Type B pancreatic cell (in vitro differentiated cells): ENCODE data around the gene TMEM9B. TPM values are rescaled to one million over a fixed set of nuclear protein-coding genes. Genes with fewer than 3 reads are reported as not detected.

Source experiments
- DNase-seq: peaks from one replicate; pipeline ENCODE4 v3.0.0; 2021; ENCODE audit warnings: mixed read lengths; ENCODE audit not compliant: unreplicated experiment; ENCODE audit errors: extremely low spot score
- H3K27ac Mint-ChIP-seq: 2 replicates; pipeline ENCODE4 v1.8.0; 2021; ENCODE audit warnings: mild to moderate bottlenecking, mixed read lengths
- H3K27me3 Mint-ChIP-seq: 2 replicates; pipeline ENCODE4 v1.8.0; 2021; ENCODE audit warnings: mixed read lengths
- H3K36me3 Mint-ChIP-seq: 2 replicates; pipeline ENCODE4 v1.8.0; 2021; ENCODE audit warnings: mixed read lengths
- H3K4me1 Mint-ChIP-seq: one replicate; pipeline ENCODE4 v1.8.0; 2021; ENCODE audit warnings: mixed read lengths; ENCODE audit not compliant: unreplicated experiment
- H3K4me3 Mint-ChIP-seq: 2 replicates; pipeline ENCODE4 v1.8.0; 2021; ENCODE audit warnings: mild to moderate bottlenecking, mixed read lengths
- H3K9me3 Mint-ChIP-seq: 2 replicates; pipeline ENCODE4 v1.8.0; 2021; ENCODE audit warnings: mixed read lengths
- total RNA-seq: library from RNA; stranded (reverse); gene quantifications from 2 replicates; pipeline ENCODE4 v1.2.1, GENCODE V29; 2021; ENCODE audit warnings: low replicate concordance
- TF ChIP-seq, protein P1 (sequence below): fragments of 200-600 bp; sonication (generic); conservative IDR thresholded peaks from 2 replicates; pipeline ENCODE4 v1.5.0; 2021; ENCODE audit warnings: antibody characterized with exemption, mild to moderate bottlenecking

TMEM9B gene
- total RNA-seq, 1 donor from 2014 or later: 26.1 TPM

DNA sequence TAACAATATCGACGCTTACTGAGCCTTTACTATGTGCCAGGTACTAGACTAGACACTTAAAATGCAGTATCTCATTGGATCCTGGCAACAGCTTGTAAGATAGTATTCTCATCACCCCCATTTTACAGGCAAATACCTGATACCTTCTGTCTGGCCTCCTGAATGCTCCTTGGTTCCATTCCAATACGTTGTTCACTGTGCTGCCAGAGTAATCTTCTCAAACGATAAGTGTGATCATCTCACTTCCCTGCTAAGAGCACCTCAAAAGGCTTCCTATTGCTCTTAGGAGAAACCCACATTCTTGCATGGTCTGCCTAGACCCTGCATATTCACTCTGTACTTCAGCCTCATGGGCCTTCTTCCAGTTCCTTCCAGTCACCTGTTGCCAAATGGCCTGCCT is 40.8 kb upstream of the TMEM9B start:
- no peak for DNase-seq
- Mint-ChIP-seq H3K27me3 (peaks cover 83% of the 10 kb centered on the region), H3K9me3 (no peaks in the 10 kb centered on the region), H3K4me3 (peak overlapping the region; percentile 80), H3K36me3 (no peaks in the 10 kb centered on the region), H3K4me1 (peaks cover 6% of the 10 kb centered on the region), H3K27ac (peak overlapping the region; percentile 9)
- TF ChIP-seq, protein P1, sequence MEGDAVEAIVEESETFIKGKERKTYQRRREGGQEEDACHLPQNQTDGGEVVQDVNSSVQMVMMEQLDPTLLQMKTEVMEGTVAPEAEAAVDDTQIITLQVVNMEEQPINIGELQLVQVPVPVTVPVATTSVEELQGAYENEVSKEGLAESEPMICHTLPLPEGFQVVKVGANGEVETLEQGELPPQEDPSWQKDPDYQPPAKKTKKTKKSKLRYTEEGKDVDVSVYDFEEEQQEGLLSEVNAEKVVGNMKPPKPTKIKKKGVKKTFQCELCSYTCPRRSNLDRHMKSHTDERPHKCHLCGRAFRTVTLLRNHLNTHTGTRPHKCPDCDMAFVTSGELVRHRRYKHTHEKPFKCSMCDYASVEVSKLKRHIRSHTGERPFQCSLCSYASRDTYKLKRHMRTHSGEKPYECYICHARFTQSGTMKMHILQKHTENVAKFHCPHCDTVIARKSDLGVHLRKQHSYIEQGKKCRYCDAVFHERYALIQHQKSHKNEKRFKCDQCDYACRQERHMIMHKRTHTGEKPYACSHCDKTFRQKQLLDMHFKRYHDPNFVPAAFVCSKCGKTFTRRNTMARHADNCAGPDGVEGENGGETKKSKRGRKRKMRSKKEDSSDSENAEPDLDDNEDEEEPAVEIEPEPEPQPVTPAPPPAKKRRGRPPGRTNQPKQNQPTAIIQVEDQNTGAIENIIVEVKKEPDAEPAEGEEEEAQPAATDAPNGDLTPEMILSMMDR: no peak

DNA sequence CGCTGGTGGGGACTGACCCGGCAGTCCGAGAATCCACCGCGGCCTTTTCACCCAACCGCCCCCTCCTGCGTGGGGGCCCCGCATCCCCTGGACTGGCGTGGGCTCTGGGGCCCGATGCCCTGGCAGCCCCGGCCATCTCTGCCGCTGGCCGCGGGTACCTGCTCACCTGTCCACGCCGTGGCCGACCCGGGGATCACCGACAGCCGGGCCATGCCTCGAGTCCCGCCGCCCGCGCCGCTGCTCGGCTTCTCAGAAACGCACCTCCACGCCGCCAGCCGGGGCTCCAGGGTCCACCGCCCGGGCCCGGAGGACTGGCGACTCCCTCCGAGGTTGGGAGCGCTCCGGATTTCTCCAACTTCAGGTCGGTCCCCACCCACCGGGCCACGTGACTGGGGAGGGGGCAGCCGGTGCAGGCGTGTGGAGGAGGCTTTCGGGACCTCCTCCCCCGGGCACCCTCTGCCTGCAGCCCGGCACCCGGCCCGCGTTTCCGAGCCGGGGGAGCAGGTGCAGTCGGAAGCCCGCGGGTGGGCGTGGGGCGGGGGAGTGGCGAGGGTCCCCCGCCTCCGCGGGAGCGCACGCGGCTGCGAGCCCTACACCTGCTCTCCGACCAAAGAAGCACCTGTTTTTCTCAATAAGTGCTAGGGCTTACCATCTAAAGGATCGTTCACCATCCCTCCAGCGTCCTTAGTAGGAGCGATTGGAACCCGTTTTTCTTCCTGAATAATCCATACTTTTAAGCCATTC is 40.1 kb upstream of the TMEM9B start:
- Mint-ChIP-seq H3K4me3 (peak overlapping the region; percentile 80), H3K4me1 (peaks cover 6% of the 10 kb centered on the region), H3K36me3 (no peaks in the 10 kb centered on the region), H3K9me3 (no peaks in the 10 kb centered on the region), H3K27me3 (peaks cover 88% of the 10 kb centered on the region), H3K27ac (peak overlapping the region; percentile 9)
- no peak for DNase-seq
- TF ChIP-seq, protein P1: no peak

DNA sequence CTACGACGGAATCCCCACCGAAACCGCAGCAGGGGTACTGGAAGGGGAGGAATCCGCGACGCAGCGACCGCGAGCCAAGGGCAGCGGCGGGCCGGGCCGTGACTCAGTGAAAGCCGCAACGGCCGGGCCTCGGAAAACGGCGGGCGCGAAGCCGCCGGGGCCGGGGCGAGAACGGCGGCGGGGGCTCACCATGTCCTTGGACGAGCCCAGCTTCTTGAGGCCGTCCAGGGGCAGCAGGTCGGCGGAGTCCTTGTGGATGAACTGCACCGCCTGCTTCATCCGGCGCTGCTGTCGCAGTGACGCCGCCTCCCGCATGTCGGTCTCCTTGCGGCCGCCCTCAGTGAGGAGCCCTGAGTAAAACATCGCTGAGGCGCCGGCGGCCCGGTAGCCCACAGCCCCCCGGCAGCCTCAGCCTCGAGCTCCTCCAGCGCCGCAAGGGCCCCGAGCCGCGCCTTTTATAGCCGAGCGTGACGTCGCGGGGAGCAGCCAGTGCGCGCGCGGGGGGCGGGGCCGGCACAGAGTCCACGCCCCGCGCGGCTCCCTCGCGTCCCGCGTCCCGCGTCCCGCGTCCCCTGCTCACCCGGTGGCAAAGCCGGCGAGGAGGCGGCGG is 39.4 kb upstream of the TMEM9B start, which contains the start of gene NRIP3:
Gene NRIP3, minus strand, starts transcription at position 429 of the 610 bp plus-strand sequence. Its CDS starts 66 bp downstream, at position 363.
- peak; percentile 77 for DNase-seq
- H3K4me3 Mint-ChIP-seq: peak within 1 kb of the TSS; percentile 85
- H3K36me3 Mint-ChIP-seq: no peaks in the 10 kb centered on the region
- H3K9me3 Mint-ChIP-seq: no peaks in the 10 kb centered on the region
- peak within 1 kb of the TSS; percentile 30 for H3K27ac Mint-ChIP-seq
- H3K4me1 Mint-ChIP-seq: peaks cover 6% of the 10 kb centered on the region
- TF ChIP-seq, protein P1: peak; percentile 21
- peaks cover 86% of the 10 kb centered on the region for H3K27me3 Mint-ChIP-seq

DNA sequence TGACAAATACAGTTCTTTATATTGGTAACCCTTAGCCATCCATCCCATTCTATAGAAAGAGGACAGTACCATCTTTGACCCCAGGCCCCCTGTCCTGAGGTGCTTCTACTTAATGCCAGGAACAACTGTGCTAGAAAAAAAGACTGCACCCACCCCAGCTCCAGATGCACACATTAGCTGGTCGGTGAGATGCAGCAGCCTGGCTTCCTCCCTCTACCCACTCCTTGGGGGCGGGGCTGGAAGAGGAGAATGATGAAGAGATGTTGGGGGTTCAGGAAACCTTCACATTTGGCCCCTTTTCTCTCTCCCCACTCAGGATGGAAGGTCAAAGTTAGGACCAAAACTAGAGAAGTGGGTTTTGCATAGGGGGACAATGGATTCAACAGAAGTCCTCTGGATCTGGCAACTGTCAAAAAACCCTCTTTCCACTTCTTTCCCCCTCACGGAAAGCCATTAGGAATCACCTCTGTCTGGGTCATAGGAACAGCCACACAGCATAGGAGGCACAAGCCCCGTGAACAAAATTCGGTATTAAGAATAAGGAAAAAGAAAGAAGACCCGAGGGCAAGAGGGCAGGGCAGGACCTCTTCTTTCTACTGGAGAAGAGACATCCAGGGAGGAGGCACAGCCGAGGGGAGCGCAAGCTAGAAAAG is 38.8 kb upstream of the TMEM9B start:
- Mint-ChIP-seq H3K4me3 (peak overlapping the region; percentile 85), H3K27me3 (peaks cover 80% of the 10 kb centered on the region), H3K9me3 (no peaks in the 10 kb centered on the region), H3K4me1 (peaks cover 6% of the 10 kb centered on the region), H3K36me3 (no peaks in the 10 kb centered on the region), H3K27ac (peak overlapping the region; percentile 30)
- no peak for DNase-seq
- TF ChIP-seq, protein P1: no peak

DNA sequence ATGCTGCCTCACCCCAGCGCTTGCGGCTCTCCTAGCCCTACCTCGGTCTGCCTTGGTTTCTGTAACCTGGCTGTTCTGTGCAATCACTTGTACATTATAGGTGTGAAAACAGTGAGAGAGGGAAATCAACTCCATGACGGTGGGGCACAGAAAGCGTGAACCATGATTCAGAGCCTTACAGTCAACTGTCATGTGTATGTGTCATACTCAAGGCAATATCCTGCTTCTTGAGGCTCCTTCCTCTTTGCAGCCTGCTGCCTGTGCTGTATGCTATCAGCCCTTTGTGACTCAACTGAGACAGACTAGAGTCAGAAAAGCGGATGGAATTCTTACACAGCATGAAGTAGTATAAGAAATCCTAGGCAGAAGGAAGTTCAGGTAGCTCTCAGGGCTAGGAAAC is 37.5 kb upstream of the TMEM9B start:
- Mint-ChIP-seq H3K27ac (no peak overlapping the region), H3K36me3 (no peaks in the 10 kb centered on the region), H3K4me3 (no peak overlapping the region), H3K4me1 (peaks cover 6% of the 10 kb centered on the region), H3K27me3 (peaks cover 69% of the 10 kb centered on the region), H3K9me3 (no peaks in the 10 kb centered on the region)
- no peak for DNase-seq
- TF ChIP-seq, protein P1: no peak
